Activated T-helper 17 cell treated with anti-CD3 and anti-CD28 coated beads, Interleukin-2, amount 50 U/mL, for 72 hours (primary cell): ENCODE data around the gene SNAI1. TPM values are rescaled to one million over a fixed set of nuclear protein-coding genes. Genes with fewer than 3 reads are reported as not detected.

ENCODE experiments used
- total RNA-seq, 2 donors: library from RNA; stranded (reverse); gene quantifications; one replicate each; pipeline ENCODE4 v1.2.3, GENCODE V29; 2022

The SNAI1 gene
- total RNA-seq, 2 donors from 2014 or later, result 0.34 TPM; not detected in 1

Other genes starting within 250 kb of the SNAI1 start
- 10 to 100 TPM; 17.7 to 18.3 TPM for gene SLC9A8, start 170.2 kb upstream of the SNAI1 start, total RNA-seq
- gene SPATA2, start 67.5 kb upstream of the SNAI1 start, total RNA-seq, result 10 to 100 TPM in 1 of 2 donors, 1 to 10 TPM in 1; 5.5 to 10.3 TPM
- gene RNF114, start 46.6 kb upstream of the SNAI1 start, total RNA-seq, result 10 to 100 TPM; 59.8 to 65.0 TPM
- gene UBE2V1, start 130.2 kb downstream of the SNAI1 start, total RNA-seq, result 100 to 1,000 TPM; 197 to 205 TPM
- gene PEDS1, start 170.7 kb downstream of the SNAI1 start, total RNA-seq, result 10 to 100 TPM; 13.1 to 22.0 TPM
- gene CEBPB, start 207.8 kb downstream of the SNAI1 start, total RNA-seq, result 10 to 100 TPM; 11.6 to 19.0 TPM